H1 (cell line): ENCODE results near the gene CBY1. TPM values are rescaled to one million over a fixed set of nuclear protein-coding genes. Genes with fewer than 3 reads are reported as not detected.

Experiments
- CTCF ChIA-PET: fragments of 300-600 bp; sonication (Branson Sonifier 250); formaldehyde crosslinking; loops from one replicate; lab custom pipeline; 2021; ENCODE audit not compliant: partially characterized antibody; lab: Charles Lee
- POLR2A ChIA-PET: fragments of 300-600 bp; sonication (Branson Sonifier 250); formaldehyde crosslinking; loops from one replicate; lab custom pipeline; 2021; ENCODE audit warnings: inconsistent platforms; ENCODE audit not compliant: partially characterized antibody; lab: Charles Lee
- DNase-seq, 2 experiments: peaks; one replicate each; pipeline versions ENCODE4 v3.0.0 to v3.0.0-alpha.2; 2010 to 2022; ENCODE audit warnings: low spot score in 2 of 2, low read depth in 1 of 2, mixed read lengths in 1 of 2
- FAIRE-seq: peaks from 2 replicates; lab custom pipeline; 2011; peaks lifted over from hg19 to GRCh38; lab: Jason Lieb, UNC
- H2AFZ ChIP-seq: 2 replicates; pipeline ENCODE4 v1.8.1; 2012; ENCODE audit warnings: low read length, inconsistent platforms
- H2AK5ac ChIP-seq: 2 replicates; pipeline ENCODE4 v1.6.1; 2013; ENCODE audit warnings: low read depth, low read length
- H2BK120ac ChIP-seq: replicated peaks from 2 replicates; pipeline ENCODE3; 2013; ENCODE audit warnings: low read depth, low read length, inconsistent platforms
- H2BK12ac ChIP-seq: 2 replicates; pipeline ENCODE4 v1.6.1; 2013; ENCODE audit warnings: low read depth, low read length
- H2BK15ac ChIP-seq: 2 replicates; pipeline ENCODE4 v1.6.1; 2013; ENCODE audit warnings: low read length
- H2BK20ac ChIP-seq: 2 replicates; pipeline ENCODE4 v1.6.1; 2013; ENCODE audit warnings: low read length
- H2BK5ac ChIP-seq: 2 replicates; pipeline ENCODE4 v1.6.1; 2013; ENCODE audit warnings: low read depth, low read length
- H3K14ac ChIP-seq: 2 replicates; pipeline ENCODE4 v1.6.1; 2013; ENCODE audit warnings: inconsistent platforms; ENCODE audit not compliant: insufficient read length
- H3K18ac ChIP-seq: 2 replicates; pipeline ENCODE4 v1.6.1; 2013; ENCODE audit warnings: low read length; ENCODE audit errors: extremely low read depth
- H3K23ac ChIP-seq: 2 replicates; pipeline ENCODE4 v1.6.1; 2013; ENCODE audit warnings: inconsistent platforms; ENCODE audit not compliant: insufficient read length
- H3K23me2 ChIP-seq: 2 replicates; pipeline ENCODE4 v1.6.1; 2013; ENCODE audit warnings: low read depth, low read length
- H3K27ac ChIP-seq: 2 replicates; pipeline ENCODE4 v1.6.1; 2011; ENCODE audit warnings: low read depth, low read length, inconsistent platforms
- H3K27me3 ChIP-seq, 4 experiments: replicated peaks in 1 of 4; 1 replicate in 1 of 4; 2 replicates in 3 of 4; pipeline versions ENCODE4 v1.6.1 to v1.8.1; 2011 to 2013; ENCODE audit warnings: low read length in 3 of 4, mild to moderate bottlenecking in 3 of 4, inconsistent platforms in 2 of 4, mixed read lengths in 2 of 4, moderate library complexity in 1 of 4; ENCODE audit not compliant: control insufficient read depth in 3 of 4, insufficient read depth in 3 of 4; ENCODE audit errors: extremely low read depth in 1 of 4
- H3K36me3 ChIP-seq, 4 experiments: 2 replicates each; pipeline versions ENCODE4 v1.6.1 to v1.8.1; 2011 to 2013; ENCODE audit warnings: mild to moderate bottlenecking in 4 of 4, low read length in 3 of 4, moderate library complexity in 2 of 4, control low read depth in 1 of 4, inconsistent platforms in 1 of 4; ENCODE audit not compliant: insufficient read depth in 4 of 4, control insufficient read depth in 2 of 4
- H3K4ac ChIP-seq: replicated peaks from 2 replicates; pipeline ENCODE3; 2013; ENCODE audit warnings: low read length, low read depth, mixed read lengths, inconsistent platforms; ENCODE audit not compliant: insufficient read length
- H3K4me1 ChIP-seq, 4 experiments: replicated peaks in 1 of 4; 1 replicate in 1 of 4; 2 replicates in 3 of 4; pipeline versions ENCODE4 v1.6.1 to v1.8.1; 2011 to 2013; ENCODE audit warnings: low read length in 3 of 4, inconsistent platforms in 2 of 4, mixed read lengths in 1 of 4; ENCODE audit not compliant: insufficient read depth in 4 of 4, control insufficient read depth in 3 of 4
- H3K4me2 ChIP-seq, 2 experiments: 2 replicates each; pipeline versions ENCODE4 v1.6.1 to v1.8.1; 2011 to 2013; ENCODE audit warnings: low read depth in 2 of 2, low read length in 2 of 2, control low read depth in 1 of 2, inconsistent platforms in 1 of 2, mild to moderate bottlenecking in 1 of 2; ENCODE audit not compliant: insufficient read depth in 1 of 2
- H3K4me3 ChIP-seq, 4 experiments: fragments of 200-600, 300-600 bp in 1 of 4; sonication (generic), shearing (Covaris generic), sonication (Bioruptor Twin) in 1 of 4; 2 replicates each; pipeline versions ENCODE4 v1.5.1 to v1.8.1; 2011 to 2016; ENCODE audit warnings: low read length in 4 of 4, low read depth in 3 of 4, control low read depth in 2 of 4, inconsistent platforms in 2 of 4, mild to moderate bottlenecking in 2 of 4, mixed read lengths in 1 of 4, moderate library complexity in 1 of 4; ENCODE audit not compliant: insufficient read depth in 2 of 4; ENCODE audit errors: extremely low read depth in 1 of 4
- H3K56ac ChIP-seq: replicated peaks from 2 replicates; pipeline ENCODE3; 2013; ENCODE audit warnings: low read depth, mild to moderate bottlenecking, mixed read lengths, low read length, inconsistent platforms; ENCODE audit not compliant: insufficient read length
- H3K79me1 ChIP-seq: 2 replicates; pipeline ENCODE4 v1.6.1; 2013; ENCODE audit warnings: low read depth, low read length, control low read depth
- H3K79me2 ChIP-seq, 2 experiments: 2 replicates each; pipeline versions ENCODE4 v1.6.1 to v1.8.1; 2012 to 2013; ENCODE audit warnings: low read length in 2 of 2, mild to moderate bottlenecking in 2 of 2, inconsistent platforms in 1 of 2; ENCODE audit not compliant: insufficient read depth in 2 of 2, control insufficient read depth in 1 of 2
- H3K9ac ChIP-seq, 4 experiments: replicated peaks in 1 of 4; 1 replicate in 1 of 4; 2 replicates in 3 of 4; pipeline versions ENCODE4 v1.6.1 to v1.8.1; 2011 to 2013; ENCODE audit warnings: low read depth in 3 of 4, low read length in 3 of 4, control low read depth in 2 of 4, mild to moderate bottlenecking in 2 of 4, moderate library complexity in 2 of 4, inconsistent platforms in 1 of 4; ENCODE audit errors: extremely low read depth in 1 of 4
- H3K9me3 ChIP-seq, 2 experiments: 2 replicates each; pipeline versions ENCODE4 v1.6.1 to v1.8.1; 2012 to 2013; ENCODE audit warnings: mild to moderate bottlenecking in 2 of 2, moderate library complexity in 2 of 2, control low read depth in 1 of 2, inconsistent platforms in 1 of 2, low read depth in 1 of 2, low read length in 1 of 2, mixed read lengths in 1 of 2; ENCODE audit not compliant: insufficient read depth in 2 of 2
- H4K20me1 ChIP-seq, 2 experiments: replicated peaks in 1 of 2; 2 replicates each; pipeline versions ENCODE3 to v1.8.1; 2011 to 2013; ENCODE audit warnings: inconsistent platforms in 2 of 2, low read length in 2 of 2, mild to moderate bottlenecking in 1 of 2; ENCODE audit not compliant: insufficient read depth in 2 of 2, control insufficient read depth in 1 of 2
- H4K5ac ChIP-seq: 2 replicates; pipeline ENCODE4 v1.6.1; 2013; ENCODE audit warnings: low read length, low read depth, mixed read lengths, inconsistent platforms; ENCODE audit not compliant: insufficient read length
- H4K8ac ChIP-seq: 2 replicates; pipeline ENCODE4 v1.8.0; 2013; ENCODE audit warnings: mild to moderate bottlenecking, moderate library complexity, low read length, inconsistent platforms; ENCODE audit not compliant: insufficient read depth; ENCODE audit errors: extremely low read depth
- H4K91ac ChIP-seq: replicated peaks from 2 replicates; pipeline ENCODE3; 2013; ENCODE audit warnings: low read length, mixed read lengths, inconsistent platforms; ENCODE audit not compliant: insufficient read length
- ATF3 ChIP-seq: IDR thresholded peaks from 2 replicates; pipeline ENCODE4 v1.6.1; 2011; ENCODE audit warnings: low read depth, mild to moderate bottlenecking, low read length; ENCODE audit not compliant: insufficient read depth
- CEBPB ChIP-seq: IDR thresholded peaks from 2 replicates; pipeline ENCODE4 v1.6.1; 2012; ENCODE audit warnings: low read depth, low read length
- EZH2 ChIP-seq: fragments of 200-600 bp; sonication (generic); IDR thresholded peaks from 2 replicates; pipeline ENCODE4 v1.7.1; 2012; ENCODE audit warnings: low read depth, mild to moderate bottlenecking, moderate library complexity, low read length, inconsistent platforms; ENCODE audit not compliant: severe bottlenecking
- GTF2F1 ChIP-seq: IDR thresholded peaks from 2 replicates; pipeline ENCODE4 v1.6.1; 2012; ENCODE audit warnings: low read depth, low read length, improper control_type of control experiment, borderline replicate concordance
- HDAC2 ChIP-seq, 2 experiments: fragments of 300-600 bp in 1 of 2; sonication (generic) in 1 of 2; IDR thresholded peaks; 2 replicates each; pipeline ENCODE4 v1.6.1; 2011 to 2012; ENCODE audit warnings: low read depth in 2 of 2, low read length in 2 of 2, mild to moderate bottlenecking in 2 of 2, moderate library complexity in 2 of 2, borderline replicate concordance in 1 of 2, inconsistent platforms in 1 of 2
- JUND ChIP-seq: IDR thresholded peaks from 2 replicates; pipeline ENCODE4 v1.6.1; 2011; ENCODE audit warnings: mild to moderate bottlenecking, improper control_type of control experiment, low read length
- KDM5A ChIP-seq: fragments of 200-600 bp; IDR thresholded peaks from 2 replicates; pipeline ENCODE4 v1.7.1; 2012; ENCODE audit warnings: mild to moderate bottlenecking, low read length, inconsistent platforms, mixed read lengths
- PHF8 ChIP-seq: fragments of 200-600 bp; sonication (generic); conservative IDR thresholded peaks from 2 replicates; pipeline ENCODE4 v1.7.1; 2012; ENCODE audit warnings: low read depth, mild to moderate bottlenecking, inconsistent platforms, low read length, moderate library complexity
- POLR2AphosphoS5 ChIP-seq: IDR thresholded peaks from 2 replicates; pipeline ENCODE4 v1.6.1; 2011; ENCODE audit warnings: low read depth, low read length
- POU5F1 ChIP-seq: IDR thresholded peaks from 2 replicates; pipeline ENCODE4 v1.6.1; 2011; ENCODE audit warnings: low read depth, mild to moderate bottlenecking, low read length, moderate library complexity
- RFX5 ChIP-seq: IDR thresholded peaks from 2 replicates; pipeline ENCODE4 v1.6.1; 2011; ENCODE audit warnings: low read depth, low read length, improper control_type of control experiment, borderline replicate concordance
- SIRT6 ChIP-seq: IDR thresholded peaks from one replicate; pipeline ENCODE4 v1.7.1; 2012; ENCODE audit warnings: low read length, inconsistent platforms
- SIX5 ChIP-seq: IDR thresholded peaks from 2 replicates; pipeline ENCODE4 v1.6.1; 2011; ENCODE audit warnings: mild to moderate bottlenecking, low read depth, low read length
- TBP ChIP-seq: IDR thresholded peaks from 2 replicates; pipeline ENCODE4 v1.6.1; 2011; ENCODE audit warnings: low read depth, low read length, improper control_type of control experiment
- TEAD4 ChIP-seq: IDR thresholded peaks from 2 replicates; pipeline ENCODE4 v1.6.1; 2012; ENCODE audit warnings: low read depth, low read length, inconsistent platforms, mixed read lengths
- WGBS, 2 experiments: shearing (Covaris generic) in 1 of 2; methylation state at CpG; one replicate each; pipeline versions ENCODE4 v1.1.6 to v1.1.7; 2013 to 2015; ENCODE audit warnings: low lambda C conversion rate in 2 of 2, mixed read lengths in 2 of 2, inconsistent platforms in 1 of 2, low coverage in 1 of 2, missing lambda C conversion rate in 1 of 2; ENCODE audit not compliant: insufficient replicate concordance in 2 of 2, insufficient coverage in 1 of 2, insufficient read length in 1 of 2; ENCODE audit errors: extremely low coverage in 1 of 2, missing lambda C conversion rate in 1 of 2; 5-methylcytosine and 5-hydroxymethylcytosine counted together
- polyA plus RNA-seq, 7 experiments: library from polyadenylated mRNA; depleted of rRNA in 3 of 7; stranded (reverse) in 5 of 7; unstranded in 2 of 7; fragments of >200 nt in 5 of 7; fragments of 200-250 nt in 2 of 7; gene quantifications; 1 replicate in 5 of 7; 2 replicates in 1 of 7; 4 replicates in 1 of 7; pipeline versions ENCODE4 v1.2.1 to v1.2.3, GENCODE V29; 2011 to 2013; ENCODE audit warnings: missing spikeins in 2 of 7, mixed read lengths in 2 of 7
- total RNA-seq: library from RNA; stranded (reverse); fragmentation: NEBNext Ultra II Directional; extraction: Animal tissue kit (Norgen Biotek cat#: 25700); gene quantifications from 2 replicates; pipeline ENCODE4 v1.2.1, GENCODE V29; 2021

The CBY1 gene
- total and polyA plus RNA-seq, 2 of the 8 experiments (the other 6 are each of a cell fraction or from before 2014, with no cell fraction given), result 23.2 to 30.2 TPM

- no peaks in the 10 kb centered on the region for H3K27me3 ChIP-seq
- no peak for DNase-seq
- no peak overlapping the region for H4K5ac ChIP-seq
- H3K79me1 ChIP-seq, result no peaks in the 10 kb centered on the region
- H2AK5ac ChIP-seq, result no peak overlapping the region
- H4K20me1 ChIP-seq, result peaks cover 0 to 2% of the 10 kb centered on the region in 2 experiments
- WGBS, 2 experiments, result 100% methylated on average over 3 of the region's 3 CpGs; no CpG with 5 or more reads in 1 of the 2 experiments
- H3K4me3 ChIP-seq, result no peak overlapping the region
- H3K23me2 ChIP-seq, result no peaks in the 10 kb centered on the region
- no peak overlapping the region for H4K91ac ChIP-seq
- ChIA-PET POLR2A (interaction anchor here (0.6 to 11.1 kb wide), 3 partner anchors 7 to 195 kb away, joined by 3 to 68 read pairs (median 5); partner anchors contain the start of gene TOMM22), CTCF (interaction anchor here (1.1 kb wide), 1 partner anchor 57 kb away, joined by 3 read pairs; no protein-coding TSS in a partner anchor)
- H2BK20ac ChIP-seq, result no peak overlapping the region
- no peak overlapping the region for H2BK15ac ChIP-seq
- H3K56ac ChIP-seq, result no peak overlapping the region
- no peak overlapping the region for H3K23ac ChIP-seq
- H4K8ac ChIP-seq, result no peak overlapping the region
- no peaks in the 10 kb centered on the region for H3K9me3 ChIP-seq
- peaks cover 0 to 6% (median 0%) of the 10 kb centered on the region in 4 experiments; a peak in 3 of 8 replicates for H3K36me3 ChIP-seq
- no peaks in the 10 kb centered on the region for H3K79me2 ChIP-seq
- no peak overlapping the region for H3K27ac ChIP-seq
- no peak overlapping the region for H3K9ac ChIP-seq
- no peak overlapping the region for H3K18ac ChIP-seq
- H3K4me1 ChIP-seq, result no peaks in the 10 kb centered on the region
- no peak overlapping the region for H3K4me2 ChIP-seq
- H2AFZ ChIP-seq, result no peak overlapping the region
- H3K14ac ChIP-seq, result no peak overlapping the region
- no peak overlapping the region for H2BK120ac ChIP-seq
- FAIRE-seq, result no peak
- no peak overlapping the region for H2BK12ac ChIP-seq
- no peak overlapping the region for H3K4ac ChIP-seq
- H2BK5ac ChIP-seq, result no peak overlapping the region
- TF ChIP-seq GTF2F1 (no peak), SIX5 (no peak), POU5F1 (no peak), JUND (no peak), TBP (no peak), RFX5 (no peak), CEBPB (no peak), PHF8 (no peak), TEAD4 (no peak), KDM5A (no peak), SIRT6 (no peak), ATF3 (no peak), EZH2 (no peak), HDAC2 (IDR thresholded peaks at IDR 0.05; ENCODE audit: borderline replicate concordance in 1 of 2, low read depth in 2 of 2, low read length in 2 of 2) (no peak), POLR2AphosphoS5 (no peak)
Measured at GRCh38 chr22:38675833-38676232, 19.4 kb downstream of the CBY1 start.
